Skeletal muscle tissue (tissue), 4 donors: ENCODE data around the gene PLEKHM1. TPM values are rescaled to one million over a fixed set of nuclear protein-coding genes. Genes with fewer than 3 reads are reported as not detected.
"Not testable (repeated sequence)": the region's sequence is repeated elsewhere in the genome, so short reads cannot be mapped to it uniquely, and the experiment has no call there.

Experiments used
- H3K27ac ChIP-seq: one replicate; pipeline ENCODE4 v1.7.0; 2013; ENCODE audit warnings: mild to moderate bottlenecking, low read depth, low read length, inconsistent platforms
- H3K27me3 ChIP-seq, 3 donors: one replicate each; pipeline ENCODE4 v1.7.0; 2013; ENCODE audit warnings: low read length in 3 of 3; ENCODE audit not compliant: control insufficient read depth in 3 of 3, insufficient read depth in 3 of 3
- H3K36me3 ChIP-seq, 3 donors: one replicate each; pipeline ENCODE4 v1.7.0; 2013; ENCODE audit warnings: low read length in 3 of 3; ENCODE audit not compliant: control insufficient read depth in 3 of 3, insufficient read depth in 3 of 3
- H3K4me1 ChIP-seq, 3 donors: one replicate each; pipeline ENCODE4 v1.7.0; 2013; ENCODE audit warnings: low read length in 3 of 3, mild to moderate bottlenecking in 3 of 3; ENCODE audit not compliant: control insufficient read depth in 3 of 3, insufficient read depth in 3 of 3
- H3K4me3 ChIP-seq, 3 donors: one replicate each; pipeline ENCODE4 v1.7.0; 2013; ENCODE audit warnings: low read length in 3 of 3
- H3K9ac ChIP-seq, 3 donors: one replicate each; pipeline ENCODE4 v1.7.0; 2013; ENCODE audit warnings: low read length in 3 of 3, mild to moderate bottlenecking in 3 of 3, moderate library complexity in 2 of 3, low read depth in 1 of 3
- H3K9me3 ChIP-seq, 3 donors: one replicate each; pipeline ENCODE4 v1.7.0; 2013; ENCODE audit warnings: low read length in 3 of 3; ENCODE audit not compliant: control insufficient read depth in 3 of 3
- total RNA-seq: library from RNA; depleted of rRNA; stranded (reverse); fragments of >200 nt; gene quantifications from one replicate; pipeline ENCODE4 v1.2.3, GENCODE V29; 2014
- donor health status: Osteomylitis.

Gene PLEKHM1
- total RNA-seq, 1 donor from 2014 or later = 7.8 TPM

DNA sequence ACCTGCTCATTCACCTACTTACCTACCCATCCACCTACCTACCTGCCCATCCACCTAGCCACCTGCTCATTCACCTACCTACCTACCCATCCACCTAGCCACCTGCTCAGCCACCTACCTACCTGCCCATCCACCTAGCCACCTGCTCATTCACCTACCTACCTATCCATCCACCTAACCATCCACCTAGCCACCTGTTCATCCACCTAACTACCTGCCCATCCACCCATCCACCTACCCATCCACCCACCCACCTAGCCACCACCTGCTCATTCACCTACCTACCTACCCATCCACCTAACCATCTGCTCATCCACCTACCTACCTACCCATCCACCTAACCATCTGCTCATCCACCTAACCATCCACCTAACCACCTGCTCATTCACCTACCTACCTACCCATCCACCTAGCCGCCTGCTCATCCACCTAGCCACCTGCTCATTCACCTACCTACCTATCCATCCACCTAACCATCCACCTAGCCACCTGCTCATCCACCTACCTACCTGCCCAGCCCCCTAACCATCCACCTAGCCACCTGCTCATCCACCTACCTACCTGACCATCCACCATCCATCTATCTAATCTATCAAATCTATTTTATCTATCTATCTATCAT, 40.7 kb downstream of the PLEKHM1 start:
- not testable (repeated sequence) for H3K27me3 ChIP-seq, H3K4me1 ChIP-seq, H3K27ac ChIP-seq, H3K9me3 ChIP-seq, H3K9ac ChIP-seq, H3K4me3 ChIP-seq
- H3K36me3 ChIP-seq = peaks cover 8 to 18% (median 10%) of the 10 kb centered on the region in 3 donors

DNA sequence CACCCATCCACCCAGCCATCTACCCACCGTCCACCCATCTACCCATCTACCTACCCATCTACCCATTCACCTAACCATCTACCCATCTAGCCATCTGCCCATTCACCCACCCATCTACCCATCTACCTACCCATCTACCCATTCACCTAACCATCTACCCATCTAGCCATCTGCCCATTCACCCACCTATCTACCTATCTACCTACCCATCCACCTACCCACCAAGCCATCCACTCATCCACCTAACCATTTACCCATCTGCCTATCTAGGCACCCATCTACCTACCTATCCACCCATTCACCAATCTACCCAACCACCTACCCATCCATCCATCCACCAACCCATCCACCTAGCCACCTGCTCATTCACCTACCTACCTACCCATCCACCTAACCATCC, 41.3 kb downstream of the PLEKHM1 start:
- H3K36me3 ChIP-seq = peaks cover 8 to 18% (median 10%) of the 10 kb centered on the region in 3 donors
- not testable (repeated sequence) for H3K4me1 ChIP-seq, H3K27me3 ChIP-seq, H3K9me3 ChIP-seq, H3K27ac ChIP-seq, H3K4me3 ChIP-seq, H3K9ac ChIP-seq

DNA sequence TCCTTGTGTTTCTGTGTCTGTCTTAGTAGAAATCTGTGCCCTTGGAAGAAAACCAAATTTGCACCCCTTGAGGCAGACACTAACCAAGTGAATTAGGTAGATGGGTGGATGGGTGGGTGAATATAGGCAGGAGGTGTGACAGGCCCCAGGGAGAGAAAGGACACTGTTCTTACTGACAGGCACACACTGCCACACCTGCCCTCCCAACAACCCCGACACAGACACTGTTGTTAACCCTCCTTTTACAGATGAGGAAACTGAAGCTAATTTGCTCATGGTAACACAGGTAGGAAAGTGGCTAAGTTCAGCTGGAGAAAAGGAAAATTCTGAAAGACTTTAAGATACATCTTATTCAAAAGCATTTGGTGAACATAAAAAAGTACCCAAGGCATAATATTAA, 42.0 kb downstream of the PLEKHM1 start:
- peaks cover 7 to 18% (median 8%) of the 10 kb centered on the region in 3 donors for H3K36me3 ChIP-seq
- not testable (repeated sequence) for H3K9me3 ChIP-seq, H3K27ac ChIP-seq, H3K27me3 ChIP-seq, H3K9ac ChIP-seq, H3K4me3 ChIP-seq, H3K4me1 ChIP-seq

DNA sequence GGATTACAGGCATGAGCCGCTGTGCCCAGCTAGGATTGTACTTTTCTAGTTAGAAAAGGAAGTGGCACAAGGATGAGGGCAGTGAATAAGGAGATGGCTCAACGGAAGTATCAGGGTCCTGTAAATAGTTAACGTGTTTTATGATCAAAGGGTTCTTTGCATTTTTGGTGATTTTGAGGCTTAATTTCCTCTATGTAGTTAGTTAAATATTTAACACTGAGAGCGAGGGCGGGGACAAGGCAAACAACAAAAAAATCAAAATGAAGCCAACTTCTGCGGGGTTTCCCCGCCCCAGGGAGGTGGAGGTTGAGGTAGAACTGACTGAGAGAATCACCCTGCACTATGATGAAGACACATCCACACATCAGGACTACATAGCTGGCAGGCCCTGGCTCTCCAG, 42.5 kb downstream of the PLEKHM1 start:
- H3K27ac ChIP-seq, H3K4me1 ChIP-seq, H3K27me3 ChIP-seq, H3K9me3 ChIP-seq, H3K9ac ChIP-seq, H3K4me3 ChIP-seq: not testable (repeated sequence)
- H3K36me3 ChIP-seq = peaks cover 7 to 17% (median 8%) of the 10 kb centered on the region in 3 donors

DNA sequence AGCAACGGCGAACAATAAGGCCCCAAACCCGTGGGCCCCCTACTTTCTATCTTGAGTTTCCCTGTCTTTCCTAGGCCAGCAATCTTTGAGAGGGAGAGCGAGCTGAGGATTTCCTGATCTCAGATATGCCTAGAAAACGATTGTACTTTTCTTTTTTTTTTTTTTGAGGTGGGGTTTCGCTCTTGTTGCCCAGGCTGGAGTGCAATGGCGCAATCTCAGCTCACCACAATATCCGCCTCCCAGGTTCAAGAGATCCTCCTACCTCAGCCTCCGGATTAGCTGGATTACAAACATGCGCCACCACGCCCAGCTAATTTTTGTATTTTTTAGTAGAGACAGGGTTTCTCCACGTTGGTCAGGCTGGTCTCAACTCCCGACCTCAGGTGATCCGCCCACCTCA, 42.9 kb downstream of the PLEKHM1 start:
- not testable (repeated sequence) for H3K4me1 ChIP-seq, H3K9ac ChIP-seq, H3K9me3 ChIP-seq, H3K4me3 ChIP-seq, H3K27me3 ChIP-seq, H3K27ac ChIP-seq
- peaks cover 7 to 14% (median 8%) of the 10 kb centered on the region in 3 donors for H3K36me3 ChIP-seq

DNA sequence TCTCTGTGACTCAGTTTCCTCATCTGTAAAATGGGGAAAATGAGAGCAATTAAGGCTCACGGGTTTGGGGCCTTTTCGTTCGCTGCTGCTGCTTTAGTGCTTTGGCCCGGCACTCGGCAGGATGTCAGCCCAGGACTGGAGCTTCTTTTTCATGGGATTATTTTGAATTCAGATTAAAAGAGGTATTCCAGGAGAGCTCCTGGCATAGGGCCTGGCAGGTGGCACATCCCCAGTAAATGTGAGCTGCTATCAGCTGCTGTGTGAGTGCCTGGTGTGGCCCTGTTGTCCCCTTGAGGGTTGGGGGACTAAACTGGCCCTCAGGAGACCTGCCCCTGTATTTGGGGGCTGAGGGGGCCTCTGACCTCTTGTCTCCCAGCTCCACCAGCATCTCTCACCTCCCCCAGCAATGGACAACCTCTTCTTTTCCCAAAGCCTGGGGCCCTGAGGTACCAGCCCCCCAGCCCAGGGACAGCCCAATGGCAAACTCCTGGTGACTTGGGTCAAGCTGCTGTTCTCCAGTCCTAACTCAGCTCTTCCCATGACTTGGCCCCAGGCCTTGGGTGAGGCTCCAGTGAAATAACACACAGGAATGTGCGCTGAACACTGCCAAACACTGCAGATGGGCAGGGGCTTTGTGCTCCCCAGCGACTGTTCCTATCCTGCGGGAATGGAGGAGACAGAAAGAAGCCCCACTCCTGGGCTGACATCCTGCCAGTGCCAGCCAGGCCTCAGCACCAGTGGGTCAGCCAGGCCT, 43.5 kb downstream of the PLEKHM1 start:
- H3K27ac ChIP-seq, H3K27me3 ChIP-seq, H3K9me3 ChIP-seq, H3K4me1 ChIP-seq, H3K4me3 ChIP-seq, H3K9ac ChIP-seq: not testable (repeated sequence)
- H3K36me3 ChIP-seq = peaks cover 7 to 14% (median 8%) of the 10 kb centered on the region in 3 donors

DNA sequence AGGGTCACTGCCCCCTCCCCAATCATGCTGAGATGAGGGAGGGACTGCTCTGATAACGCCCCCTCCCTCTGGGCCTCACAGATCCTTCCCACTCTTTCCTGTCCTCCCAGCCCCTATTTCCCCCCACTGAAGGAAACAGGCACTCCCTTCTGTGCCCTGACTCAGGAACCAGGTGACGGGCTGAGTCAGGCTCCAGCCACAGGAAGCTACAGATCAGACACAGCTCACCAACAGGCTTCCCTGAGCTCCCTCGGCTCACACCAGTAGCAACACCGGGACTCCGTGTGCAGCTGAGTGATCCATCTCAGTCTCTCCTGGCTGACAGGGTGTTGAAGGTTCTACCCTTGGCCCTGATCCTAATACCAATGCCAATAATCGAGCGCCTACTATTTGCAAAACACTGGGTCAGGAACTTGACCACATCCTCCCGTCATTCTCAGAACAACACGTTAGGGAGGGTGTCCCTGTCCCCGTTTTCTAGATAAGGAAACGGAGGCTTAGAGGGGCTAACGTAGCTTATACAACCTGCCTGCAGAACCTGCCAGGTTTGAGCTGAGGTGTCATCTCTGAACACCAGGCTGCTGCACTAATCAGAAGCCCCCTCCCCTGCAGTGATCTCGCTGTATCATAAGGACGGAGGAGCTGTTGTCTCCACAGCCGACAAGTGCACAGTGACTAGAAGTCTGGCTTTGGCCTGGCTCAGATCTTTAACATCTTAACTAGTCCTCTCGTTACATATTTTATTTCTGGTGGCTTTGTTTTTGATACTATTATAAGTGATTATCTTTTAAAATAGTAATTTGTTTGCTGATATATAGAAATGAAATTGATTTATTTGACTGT, 44.4 kb downstream of the PLEKHM1 start:
- H3K36me3 ChIP-seq = peaks cover 7 to 13% (median 7%) of the 10 kb centered on the region in 3 donors
- not testable (repeated sequence) for H3K27me3 ChIP-seq, H3K9ac ChIP-seq, H3K27ac ChIP-seq, H3K9me3 ChIP-seq, H3K4me1 ChIP-seq, H3K4me3 ChIP-seq

DNA sequence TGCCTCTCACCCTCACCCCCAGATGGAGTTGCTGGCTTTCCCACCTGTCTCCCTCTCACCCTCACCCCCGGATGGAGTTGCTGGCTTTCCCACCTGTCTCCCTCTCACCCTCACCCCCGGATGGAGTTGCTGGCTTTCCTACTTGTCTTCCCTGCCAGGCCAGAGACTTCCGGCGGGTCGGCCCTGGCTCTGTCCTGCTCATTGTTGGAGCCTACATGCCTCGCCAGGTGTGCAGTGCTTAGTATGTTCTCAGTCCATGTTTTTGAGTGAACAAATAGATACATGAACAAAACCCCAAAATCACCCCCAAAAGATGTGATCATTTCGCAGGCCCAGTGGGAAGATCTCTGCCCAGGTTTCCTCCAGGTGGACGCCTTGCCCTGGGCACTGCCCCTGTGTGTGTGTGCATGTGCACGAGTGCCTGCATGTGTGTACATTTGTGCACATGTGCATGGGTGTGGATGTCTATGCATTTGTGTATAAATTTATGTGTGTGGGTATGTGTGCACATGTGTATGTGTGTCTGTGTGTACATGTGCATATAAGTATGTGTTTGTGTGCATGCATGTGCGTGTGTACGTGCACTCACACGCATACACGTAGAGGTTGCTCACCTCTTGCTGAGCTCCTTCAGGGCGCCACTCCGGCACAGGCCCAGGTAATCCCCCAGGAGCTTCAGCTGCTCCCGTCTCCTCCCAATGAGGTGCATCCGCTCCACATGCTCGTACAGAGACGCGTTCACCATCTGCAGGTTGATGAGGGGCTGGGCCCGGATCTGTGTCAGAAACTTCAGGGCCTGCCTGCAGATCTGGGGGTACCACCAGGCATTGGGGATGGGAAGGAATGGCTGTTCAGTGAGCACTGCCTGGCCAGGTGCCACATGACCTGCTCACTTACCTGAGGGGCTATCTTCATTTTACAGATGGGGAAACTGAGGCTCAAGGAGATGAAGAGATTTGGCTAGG, 45.4 kb downstream of the PLEKHM1 start:
- H3K9me3 ChIP-seq, H3K27ac ChIP-seq, H3K27me3 ChIP-seq, H3K36me3 ChIP-seq, H3K4me3 ChIP-seq, H3K9ac ChIP-seq: not testable (repeated sequence)
- peaks cover 13 to 19% (median 14%) of the 10 kb centered on the region in 3 donors for H3K4me1 ChIP-seq

DNA sequence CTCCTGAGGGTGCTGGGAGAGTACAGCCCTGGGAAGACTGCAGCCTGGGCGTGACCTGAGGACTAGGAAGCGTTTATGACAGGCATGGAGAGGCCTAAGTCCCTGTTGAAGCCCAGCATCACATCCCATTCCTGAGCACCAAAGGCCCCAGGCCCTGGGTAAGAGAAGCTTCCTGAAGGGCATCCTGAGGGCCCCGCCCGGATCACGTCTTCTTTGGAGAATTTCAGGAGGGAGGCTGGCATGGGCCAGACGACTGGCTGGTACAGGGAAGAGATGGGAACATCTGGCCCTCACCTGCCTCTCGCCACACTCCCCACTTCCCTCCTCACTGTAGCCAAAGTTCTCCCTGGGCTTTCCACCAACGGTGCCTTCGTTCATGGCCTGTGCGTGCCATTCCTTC, 46.2 kb downstream of the PLEKHM1 start:
- not testable (repeated sequence) for H3K9me3 ChIP-seq, H3K36me3 ChIP-seq, H3K27ac ChIP-seq, H3K9ac ChIP-seq, H3K4me3 ChIP-seq, H3K27me3 ChIP-seq
- H3K4me1 ChIP-seq = peaks cover 19 to 27% (median 22%) of the 10 kb centered on the region in 3 donors
